Measurements from ENCODE around the gene ARHGEF1. TPM values are rescaled to one million over a fixed set of nuclear protein-coding genes. Genes with fewer than 3 reads are reported as not detected.

The ARHGEF1 gene
- total RNA-seq, 2 donors from 2014 or later = 57.1 to 65.6 TPM

- Histone ChIP-seq H3K27ac (no peak overlapping the region), H3K36me3 (no peaks in the 10 kb centered on the region), H3K9me3 (no peaks in the 10 kb centered on the region), H3K27me3 (replicated peaks; ENCODE audit: insufficient read depth) (peaks cover 12% of the 10 kb centered on the region), H3K4me1 (replicated peaks) (no peaks in the 10 kb centered on the region), H3K4me3 (peak overlapping the region; percentile 31 to 39)
- DNase-seq (ENCODE audit: low spot score) = no peak
- 13% methylated on average over 43 of the region's 43 CpGs for WGBS
- no peak for TF ChIP-seq CTCF (IDR thresholded peaks at IDR 0.05)
- no peak for TF ChIP-seq POLR2A (IDR thresholded peaks at IDR 0.05)
- TF ChIP-seq POLR2AphosphoS5 (IDR thresholded peaks at IDR 0.05) = no peak
- intact Hi-C loops (cut with DNase I) = no loop called here
Observed at GRCh38 chr19:41927497-41928192, 44.7 kb downstream of the ARHGEF1 start.

DNA sequence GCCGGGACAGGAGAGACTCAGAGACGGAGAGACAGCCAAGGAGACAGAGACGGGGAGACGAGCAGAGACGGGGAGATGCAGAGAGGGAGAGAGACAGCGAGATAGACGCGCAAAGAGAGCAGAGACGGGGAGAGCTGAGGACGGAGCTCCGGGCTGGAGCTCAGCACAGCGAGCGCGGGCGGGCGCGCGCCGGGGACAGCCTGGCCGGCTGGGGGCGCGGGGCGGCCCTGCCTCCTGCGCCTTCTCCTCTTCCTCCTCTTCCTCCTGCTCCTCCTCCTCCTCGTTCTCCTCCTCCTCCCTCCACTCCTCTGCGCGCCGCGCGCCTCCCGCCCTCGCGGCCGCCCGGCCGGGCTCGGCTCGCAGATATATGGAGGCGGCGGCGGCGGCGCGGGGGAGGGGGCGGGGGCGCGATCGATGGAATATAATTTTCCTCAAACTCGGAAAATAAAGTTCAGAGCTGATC, 45.3 kb downstream of the ARHGEF1 start, which contains the start of gene ERFL:
Gene ERFL (minus strand): TSS at position 229 of the 463 bp plus-strand sequence. CDS start 15,530 bp downstream, outside the sequence.
- DNase-seq (ENCODE audit: low spot score) = no peak
- intact Hi-C loops (cut with DNase I) = no loop called here

DNA sequence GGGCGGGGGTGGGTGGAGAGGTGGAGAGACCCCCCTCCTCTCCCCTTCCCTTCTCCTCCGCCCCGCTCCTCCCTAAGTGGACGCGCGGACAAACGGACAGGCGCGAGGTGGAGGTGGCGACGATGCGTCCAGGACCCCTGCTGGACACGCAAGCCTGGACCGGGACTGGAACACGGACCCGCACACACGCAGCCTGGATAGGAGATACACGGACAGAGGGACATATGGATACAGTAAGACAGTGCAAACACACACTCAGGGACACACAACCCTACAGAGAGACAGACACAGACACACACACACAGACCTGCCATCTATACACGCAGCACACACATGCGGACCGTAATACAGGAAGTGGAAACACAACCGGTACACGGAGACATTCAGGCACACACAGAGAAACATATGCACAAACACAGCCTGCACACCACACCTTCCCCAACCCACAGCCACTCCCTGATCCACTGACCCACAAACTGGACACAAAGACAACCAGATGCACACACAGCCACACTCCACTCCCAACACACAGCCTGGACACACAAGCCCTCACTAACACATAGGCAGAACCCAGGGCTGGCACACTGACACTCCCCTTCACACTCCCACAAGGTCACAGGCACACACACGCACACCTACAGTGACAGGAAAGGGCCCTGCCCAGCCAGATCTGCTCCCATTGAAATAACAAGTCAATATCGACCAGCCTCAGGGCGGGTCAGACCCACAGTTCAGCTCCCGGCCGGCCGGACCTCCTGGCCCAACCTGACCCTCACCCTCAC, 46.0 kb downstream of the ARHGEF1 start:
- DNase-seq (ENCODE audit: low spot score) = no peak
- H3K27me3 ChIP-seq (replicated peaks; ENCODE audit: insufficient read depth) = peaks cover 10% of the 10 kb centered on the region
- WGBS = 9% methylated on average over 29 of the region's 29 CpGs
- H3K4me1 ChIP-seq (replicated peaks) = no peaks in the 10 kb centered on the region
- TF ChIP-seq POLR2AphosphoS5 (IDR thresholded peaks at IDR 0.05) (no peak), POLR2A (IDR thresholded peaks at IDR 0.05) (no peak), CTCF (IDR thresholded peaks at IDR 0.05) (no peak)
- H3K36me3 ChIP-seq = no peaks in the 10 kb centered on the region
- no peak overlapping the region for H3K27ac ChIP-seq
- no peaks in the 10 kb centered on the region for H3K9me3 ChIP-seq
- intact Hi-C loops (cut with DNase I) = no loop called here
- H3K4me3 ChIP-seq = peak overlapping the region; percentile 31 to 39

More for the DNA sequence above, 45.3 kb downstream of the ARHGEF1 start, which contains the start of gene ERFL:
- no peaks in the 10 kb centered on the region for H3K4me1 ChIP-seq (replicated peaks)
- peaks cover 10% of the 10 kb centered on the region for H3K27me3 ChIP-seq (replicated peaks; ENCODE audit: insufficient read depth)
- under 1% methylated on average over 45 of the region's 49 CpGs for WGBS
- peak within 1 kb of the TSS; percentile 31 to 39 for H3K4me3 ChIP-seq
- no peaks in the 10 kb centered on the region for H3K36me3 ChIP-seq
- no peaks in the 10 kb centered on the region for H3K9me3 ChIP-seq
- H3K27ac ChIP-seq = no peak within 1 kb of the TSS
- TF ChIP-seq CTCF (IDR thresholded peaks at IDR 0.05) (no peak), POLR2A (IDR thresholded peaks at IDR 0.05) (no peak), POLR2AphosphoS5 (IDR thresholded peaks at IDR 0.05) (no peak)

DNA sequence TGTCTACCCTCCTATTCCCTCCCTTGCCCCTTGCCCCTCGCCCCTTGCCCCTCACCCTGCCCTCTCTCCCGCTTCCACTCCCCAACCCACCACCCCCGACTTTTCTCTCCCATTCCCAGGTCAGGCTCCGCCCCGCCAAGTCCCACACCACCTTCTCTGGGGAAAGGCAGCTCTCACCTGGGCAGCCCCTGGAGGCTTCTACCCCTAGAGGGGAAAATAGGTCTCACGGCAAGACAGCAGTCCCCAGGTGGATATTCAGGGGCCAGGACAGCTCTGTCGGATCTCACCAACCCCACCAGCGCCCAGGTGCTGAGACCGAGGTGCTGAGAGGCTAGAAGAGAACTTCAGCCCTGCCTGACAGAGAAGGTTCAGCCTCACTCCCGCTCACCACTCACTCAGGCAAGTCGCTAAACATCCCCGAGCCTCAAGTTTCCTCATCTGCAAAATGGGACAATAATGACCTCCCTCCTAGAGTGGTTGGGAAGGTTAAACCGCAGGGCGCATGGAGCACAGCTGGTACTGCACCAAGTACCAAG, 46.6 kb downstream of the ARHGEF1 start:
- intact Hi-C loops (cut with DNase I) = no loop called here
- DNase-seq (ENCODE audit: low spot score) = no peak
- H3K4me1 ChIP-seq (replicated peaks) = no peaks in the 10 kb centered on the region
- no peaks in the 10 kb centered on the region for H3K9me3 ChIP-seq
- no peak overlapping the region for H3K4me3 ChIP-seq
- H3K27ac ChIP-seq = no peak overlapping the region
- TF ChIP-seq CTCF (IDR thresholded peaks at IDR 0.05) (no peak), POLR2A (IDR thresholded peaks at IDR 0.05) (no peak), POLR2AphosphoS5 (IDR thresholded peaks at IDR 0.05) (no peak)
- H3K36me3 ChIP-seq = no peaks in the 10 kb centered on the region
- WGBS = 36% methylated on average over 12 of the region's 14 CpGs
- H3K27me3 ChIP-seq (replicated peaks; ENCODE audit: insufficient read depth) = peaks cover 10% of the 10 kb centered on the region

Data from prostate gland (tissue), 2 donors.